Smooth muscle cell (in vitro differentiated cells): ENCODE data around the gene RPRD2. TPM values are rescaled to one million over a fixed set of nuclear protein-coding genes. Genes with fewer than 3 reads are reported as not detected.
A peak's percentile ranks its signal among the peaks of the same experiment; 100 is the strongest.

ENCODE experiments used
- DNase-seq: peaks from one replicate; lab custom pipeline; 2025; ENCODE audit not compliant: unreplicated experiment; lab: John Stamatoyannopoulos, UW
- H2AFZ ChIP-seq: fragments of 200-600 bp; sonication (generic); 2 replicates; pipeline ENCODE4 v1.6.0; 2016; ENCODE audit warnings: antibody characterized with exemption, low read depth, mild to moderate bottlenecking
- H3F3A ChIP-seq: fragments of 200-600 bp; sonication (generic); 2 replicates; pipeline ENCODE4 v1.6.0; 2017; ENCODE audit warnings: antibody characterized with exemption, low read depth
- H3K27ac ChIP-seq: fragments of 200-600 bp; sonication (generic); 2 replicates; pipeline ENCODE4 v1.5.1; 2016; ENCODE audit warnings: low read depth, mild to moderate bottlenecking
- H3K27me3 ChIP-seq: fragments of 200-600 bp; sonication (generic); 2 replicates; pipeline ENCODE4 v1.6.1; 2016; ENCODE audit warnings: low read depth, mild to moderate bottlenecking
- H3K36me3 ChIP-seq: fragments of 200-600 bp; sonication (generic); 2 replicates; pipeline ENCODE4 v1.5.1; 2016; ENCODE audit warnings: low read depth
- H3K4me1 ChIP-seq: fragments of 200-600 bp; sonication (generic); 2 replicates; pipeline ENCODE4 v1.5.1; 2016; ENCODE audit warnings: low read depth
- H3K4me2 ChIP-seq: fragments of 200-600 bp; sonication (generic); 2 replicates; pipeline ENCODE4 v1.6.0; 2016; ENCODE audit warnings: mild to moderate bottlenecking
- H3K4me3 ChIP-seq: fragments of 200-600 bp; sonication (generic); 2 replicates; pipeline ENCODE4 v1.5.1; 2016; ENCODE audit warnings: mild to moderate bottlenecking
- H3K79me2 ChIP-seq: fragments of 200-600 bp; sonication (generic); 2 replicates; pipeline ENCODE4 v1.6.0; 2016; ENCODE audit warnings: low read depth, mild to moderate bottlenecking
- H3K9ac ChIP-seq: fragments of 200-600 bp; sonication (generic); 2 replicates; pipeline ENCODE4 v1.6.0; 2016; ENCODE audit warnings: low read depth
- H3K9me3 ChIP-seq: fragments of 200-600 bp; sonication (generic); replicated peaks from 2 replicates; pipeline ENCODE4 v1.5.1; 2016; ENCODE audit warnings: low read depth
- H4K20me1 ChIP-seq: fragments of 200-600 bp; sonication (generic); 2 replicates; pipeline ENCODE4 v1.6.0; 2016; ENCODE audit warnings: low read depth
- WGBS: methylation state at CpG from one replicate; pipeline ENCODE4 v1.1.7; 2016; ENCODE audit warnings: low lambda C conversion rate; 5-methylcytosine and 5-hydroxymethylcytosine counted together
- polyA plus RNA-seq: library from polyadenylated mRNA; unstranded; fragments of >200 nt; fragmentation: Nextera tagmentation; extraction: Ambion mirVana; gene quantifications from 2 replicates; pipeline ENCODE4 v1.2.1, GENCODE V29; 2016
- total RNA-seq: library from RNA; depleted of rRNA; stranded (reverse); fragments of >200 nt; gene quantifications from 2 replicates; pipeline ENCODE4 v1.2.3, GENCODE V29; 2014
- TF ChIP-seq, protein P1 (sequence below): fragments of 200-600 bp; sonication (generic); IDR thresholded peaks from 2 replicates; pipeline ENCODE4 v1.5.1; 2017; ENCODE audit warnings: borderline replicate concordance, mild to moderate bottlenecking, antibody characterized with exemption; ENCODE audit not compliant: insufficient read depth, poor library complexity, severe bottlenecking

The RPRD2 gene
- total and polyA plus RNA-seq, 2 experiments from 2014 or later, result 14.2 to 17.1 TPM

DNA sequence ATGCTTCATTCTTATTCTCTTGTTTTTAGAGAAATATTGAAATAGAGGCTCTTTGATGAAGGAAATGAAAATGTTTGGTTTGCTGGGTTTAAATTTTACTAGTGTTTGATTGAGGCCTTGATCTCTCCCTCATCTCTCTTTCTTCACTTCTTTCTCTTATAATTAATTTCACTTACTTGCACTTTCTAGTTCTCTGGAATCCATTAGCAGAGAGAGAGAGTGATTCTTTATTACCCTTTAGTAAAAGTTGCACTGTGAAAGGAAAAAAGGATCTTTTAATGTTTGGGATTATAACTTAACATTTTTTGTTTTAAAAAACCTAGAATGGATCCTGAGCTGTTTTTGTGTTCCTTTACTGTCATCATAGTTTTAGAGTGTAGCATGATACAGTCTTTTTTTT lies 12.2 kb downstream of the RPRD2 start:
- Histone ChIP-seq H3K4me3 (no peak overlapping the region), H4K20me1 (peaks cover 93% of the 10 kb centered on the region), H3K9ac (no peak overlapping the region), H2AFZ (no peak overlapping the region), H3K27ac (peak overlapping the region; percentile 3), H3K79me2 (peaks cover 100% of the 10 kb centered on the region), H3K36me3 (no peaks in the 10 kb centered on the region), H3K4me2 (no peak overlapping the region), H3K27me3 (no peaks in the 10 kb centered on the region), H3K9me3 (no peaks in the 10 kb centered on the region), H3K4me1 (peaks cover 3% of the 10 kb centered on the region), H3F3A (no peaks in the 10 kb centered on the region)
- DNase-seq, result no peak
- TF ChIP-seq, protein P1, sequence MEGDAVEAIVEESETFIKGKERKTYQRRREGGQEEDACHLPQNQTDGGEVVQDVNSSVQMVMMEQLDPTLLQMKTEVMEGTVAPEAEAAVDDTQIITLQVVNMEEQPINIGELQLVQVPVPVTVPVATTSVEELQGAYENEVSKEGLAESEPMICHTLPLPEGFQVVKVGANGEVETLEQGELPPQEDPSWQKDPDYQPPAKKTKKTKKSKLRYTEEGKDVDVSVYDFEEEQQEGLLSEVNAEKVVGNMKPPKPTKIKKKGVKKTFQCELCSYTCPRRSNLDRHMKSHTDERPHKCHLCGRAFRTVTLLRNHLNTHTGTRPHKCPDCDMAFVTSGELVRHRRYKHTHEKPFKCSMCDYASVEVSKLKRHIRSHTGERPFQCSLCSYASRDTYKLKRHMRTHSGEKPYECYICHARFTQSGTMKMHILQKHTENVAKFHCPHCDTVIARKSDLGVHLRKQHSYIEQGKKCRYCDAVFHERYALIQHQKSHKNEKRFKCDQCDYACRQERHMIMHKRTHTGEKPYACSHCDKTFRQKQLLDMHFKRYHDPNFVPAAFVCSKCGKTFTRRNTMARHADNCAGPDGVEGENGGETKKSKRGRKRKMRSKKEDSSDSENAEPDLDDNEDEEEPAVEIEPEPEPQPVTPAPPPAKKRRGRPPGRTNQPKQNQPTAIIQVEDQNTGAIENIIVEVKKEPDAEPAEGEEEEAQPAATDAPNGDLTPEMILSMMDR, result no peak

DNA sequence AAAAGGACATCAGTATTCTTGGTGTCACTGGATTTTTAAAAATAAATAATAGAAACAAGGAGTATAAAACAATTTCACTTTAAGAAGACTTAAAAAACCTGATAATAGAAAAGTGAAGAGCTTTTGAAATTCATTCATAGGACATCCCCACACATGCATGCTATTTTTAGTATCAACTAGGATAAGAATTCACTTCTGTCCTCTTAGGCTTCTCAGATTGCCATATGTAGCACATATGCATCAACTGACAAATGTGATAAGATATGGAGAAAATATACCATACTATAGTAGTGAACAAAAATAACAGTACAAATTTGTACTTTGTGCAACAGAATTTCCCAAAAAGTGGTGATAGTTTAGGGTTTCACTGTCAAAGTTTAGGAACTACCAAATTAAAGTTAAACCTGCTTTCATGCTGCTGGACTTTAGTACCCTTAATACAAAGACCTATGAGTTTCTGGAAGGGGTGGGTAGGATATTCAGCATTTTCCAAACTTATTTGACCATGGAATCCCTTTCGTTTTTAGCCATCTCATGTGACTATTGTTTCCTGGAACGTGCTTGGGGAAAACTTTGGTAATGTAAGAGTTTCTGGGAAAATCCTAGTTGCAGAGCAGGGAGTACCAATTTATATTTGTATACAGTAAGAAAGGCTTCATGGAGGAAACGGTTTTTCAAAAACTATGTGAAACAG lies 19.8 kb downstream of the RPRD2 start:
- H3K27me3 ChIP-seq, result no peaks in the 10 kb centered on the region
- no peaks in the 10 kb centered on the region for H3K4me1 ChIP-seq
- peaks cover 6% of the 10 kb centered on the region for H3F3A ChIP-seq
- no peak overlapping the region for H2AFZ ChIP-seq
- TF ChIP-seq, protein P1, result no peak
- H3K79me2 ChIP-seq, result peaks cover 99% of the 10 kb centered on the region
- H3K27ac ChIP-seq, result no peak overlapping the region
- H3K9ac ChIP-seq, result no peak overlapping the region
- no peaks in the 10 kb centered on the region for H3K9me3 ChIP-seq
- no peak overlapping the region for H3K4me3 ChIP-seq
- H4K20me1 ChIP-seq, result peaks cover 99% of the 10 kb centered on the region
- 77% methylated on average over 3 of the region's 3 CpGs for WGBS
- no peak overlapping the region for H3K4me2 ChIP-seq
- H3K36me3 ChIP-seq, result no peaks in the 10 kb centered on the region
- no peak for DNase-seq

DNA sequence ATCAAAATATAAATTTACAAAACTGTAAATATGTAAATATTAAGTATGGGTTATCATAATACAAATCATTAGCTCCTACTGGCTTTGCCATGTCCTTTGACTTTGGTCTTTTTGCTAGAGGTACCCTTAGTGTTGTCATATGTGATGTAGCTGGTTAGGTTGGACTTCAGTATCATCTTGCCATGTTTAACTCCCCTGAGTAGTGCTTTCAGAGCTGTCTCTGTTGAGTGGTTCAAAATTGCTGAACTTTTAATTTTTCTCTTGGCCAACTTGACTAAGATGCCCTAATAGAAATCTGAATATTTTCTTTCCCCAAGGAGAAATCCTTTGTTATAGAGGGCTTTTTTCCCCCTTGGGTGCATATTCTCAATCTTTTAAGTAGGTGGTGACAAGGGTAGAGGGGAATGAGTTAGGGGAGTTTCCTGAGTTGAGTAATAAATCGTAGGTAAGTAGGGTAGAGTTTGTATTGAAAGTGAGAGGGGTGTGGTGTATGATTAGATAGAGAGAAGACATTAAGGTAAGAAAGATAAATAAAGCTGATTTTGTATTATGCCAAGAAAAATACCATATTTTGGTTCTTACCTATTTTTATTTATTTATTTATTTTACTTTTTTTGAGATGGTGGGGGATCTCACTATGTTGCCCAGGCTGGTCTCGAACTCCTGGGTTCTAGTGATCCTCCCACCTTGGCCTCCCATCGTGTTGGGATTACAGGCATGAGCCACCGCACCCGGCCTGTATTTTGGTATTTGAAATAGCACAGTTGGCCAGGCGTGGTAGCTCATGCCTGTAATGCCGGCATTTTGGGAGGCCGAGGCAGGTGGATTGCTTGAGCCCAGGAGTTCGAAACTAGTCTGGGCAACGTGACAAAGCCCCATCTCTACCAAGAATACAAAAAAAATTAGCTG lies 21.8 kb downstream of the RPRD2 start:
- Histone ChIP-seq H3K4me2 (no peak overlapping the region), H2AFZ (no peak overlapping the region), H3K9me3 (no peaks in the 10 kb centered on the region), H3K4me1 (no peaks in the 10 kb centered on the region), H3K27me3 (no peaks in the 10 kb centered on the region), H3F3A (peaks cover 6% of the 10 kb centered on the region), H4K20me1 (peaks cover 99% of the 10 kb centered on the region), H3K9ac (no peak overlapping the region), H3K79me2 (peaks cover 99% of the 10 kb centered on the region), H3K27ac (no peak overlapping the region), H3K36me3 (no peaks in the 10 kb centered on the region), H3K4me3 (no peak overlapping the region)
- DNase-seq, result no peak
- 93% methylated on average over 10 of the region's 10 CpGs for WGBS
- TF ChIP-seq, protein P1, result no peak
